Spleen (tissue), 7 donors: ENCODE data around the gene ZFP3.

Experiments
- POLR2A ChIP-seq, 3 donors: fragments of 450-650 bp; IDR thresholded peaks; one replicate each; pipeline ENCODE4 v1.5.1; 2017; ENCODE audit warnings: antibody characterized with exemption in 3 of 3, mild to moderate bottlenecking in 1 of 3
- TF ChIP-seq, protein P1 (sequence below), 11 experiments: fragments of 200-600 bp in 7 of 11; fragments of 450-650 bp in 4 of 11; sonication (generic) in 4 of 11; IDR thresholded peaks in 8 of 11; conservative IDR thresholded peaks in 3 of 11; 1 replicate in 7 of 11; 2 replicates in 4 of 11; pipeline versions ENCODE4 v1.4.0 to v1.8.0; 2016 to 2021; ENCODE audit warnings: antibody characterized with exemption in 11 of 11, inconsistent platforms in 4 of 11, mild to moderate bottlenecking in 1 of 11
- donor health status: DM: no; HTN: no; CAD: no; lungs with moderate emphysema.
- donor health status: DM: no; HTN: no; CAD: no.
- donor health status: DM: no; HTN: no; CAD: no.

DNA sequence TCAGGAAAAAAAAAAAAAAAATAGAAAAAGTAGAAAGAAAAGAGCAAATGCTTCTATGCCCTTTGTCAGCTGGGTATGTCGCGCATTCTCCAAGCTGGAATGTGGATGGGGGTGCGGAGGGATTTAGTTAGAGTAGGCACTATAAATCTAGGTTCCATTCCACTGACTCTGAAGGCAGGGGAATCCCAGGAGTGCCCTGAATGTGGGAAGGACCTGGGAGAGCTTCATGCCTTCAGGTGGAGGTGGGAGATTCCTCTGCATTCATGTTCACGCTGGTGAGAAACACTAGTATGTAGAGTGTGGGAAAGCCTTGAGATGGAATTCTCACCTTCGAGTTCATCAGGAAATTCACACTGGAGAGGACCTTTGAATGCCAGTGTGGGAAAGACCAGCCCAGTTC lies 21.0 kb downstream of the ZFP3 start:
- TF ChIP-seq, protein P1, sequence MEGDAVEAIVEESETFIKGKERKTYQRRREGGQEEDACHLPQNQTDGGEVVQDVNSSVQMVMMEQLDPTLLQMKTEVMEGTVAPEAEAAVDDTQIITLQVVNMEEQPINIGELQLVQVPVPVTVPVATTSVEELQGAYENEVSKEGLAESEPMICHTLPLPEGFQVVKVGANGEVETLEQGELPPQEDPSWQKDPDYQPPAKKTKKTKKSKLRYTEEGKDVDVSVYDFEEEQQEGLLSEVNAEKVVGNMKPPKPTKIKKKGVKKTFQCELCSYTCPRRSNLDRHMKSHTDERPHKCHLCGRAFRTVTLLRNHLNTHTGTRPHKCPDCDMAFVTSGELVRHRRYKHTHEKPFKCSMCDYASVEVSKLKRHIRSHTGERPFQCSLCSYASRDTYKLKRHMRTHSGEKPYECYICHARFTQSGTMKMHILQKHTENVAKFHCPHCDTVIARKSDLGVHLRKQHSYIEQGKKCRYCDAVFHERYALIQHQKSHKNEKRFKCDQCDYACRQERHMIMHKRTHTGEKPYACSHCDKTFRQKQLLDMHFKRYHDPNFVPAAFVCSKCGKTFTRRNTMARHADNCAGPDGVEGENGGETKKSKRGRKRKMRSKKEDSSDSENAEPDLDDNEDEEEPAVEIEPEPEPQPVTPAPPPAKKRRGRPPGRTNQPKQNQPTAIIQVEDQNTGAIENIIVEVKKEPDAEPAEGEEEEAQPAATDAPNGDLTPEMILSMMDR (IDR thresholded peaks at IDR 0.05 in 8 of 11, conservative IDR thresholded peaks at IDR 0.05 in 3 of 11), result no peak
- TF ChIP-seq POLR2A (IDR thresholded peaks at IDR 0.05), result no peak
